HepG2 (cell line): Measurements from ENCODE around the gene SLC6A6. TPM values are rescaled to one million over a fixed set of nuclear protein-coding genes. Genes with fewer than 3 reads are reported as not detected.
A peak's percentile ranks its signal among the peaks of the same experiment; 100 is the strongest.

Source experiments
- CCAR2 ChIP-seq: fragments of 200-400 bp; formaldehyde crosslinking; optimal IDR thresholded peaks from 2 replicates; pipeline ENCODE3; 2018; ENCODE audit warnings: low read depth, mild to moderate bottlenecking, low read length, moderate library complexity
- IKZF1 ChIP-seq: fragments of 450-650 bp; IDR thresholded peaks from 2 replicates; pipeline ENCODE4 v1.7.1; 2016
- JUNB ChIP-seq: sonication (generic); formaldehyde crosslinking; IDR thresholded peaks from 2 replicates; pipeline ENCODE4 v1.8.0; 2022; ENCODE audit warnings: missing genetic modification reagents, mild to moderate bottlenecking, borderline replicate concordance
- MYC ChIP-seq: sonication (generic); formaldehyde crosslinking; IDR thresholded peaks from 2 replicates; pipeline ENCODE4 v1.9.0; 2021; ENCODE audit warnings: missing genetic modification reagents, borderline replicate concordance
- POLR2AphosphoS5 ChIP-seq: IDR thresholded peaks from 2 replicates; pipeline ENCODE4 v1.6.1; 2012; ENCODE audit warnings: low read depth, low read length
- RNF2 ChIP-seq: fragments of 450-650 bp; conservative IDR thresholded peaks from 2 replicates; pipeline ENCODE4 v1.6.1; 2016; ENCODE audit warnings: low read depth
- SNAI1 ChIP-seq: sonication (generic); formaldehyde crosslinking; IDR thresholded peaks from 2 replicates; pipeline ENCODE4 v1.5.0; 2020; ENCODE audit warnings: mild to moderate bottlenecking, missing genetic modification reagents, borderline replicate concordance
- SNAPC2 ChIP-seq: sonication (generic); formaldehyde crosslinking; IDR thresholded peaks from 2 replicates; pipeline ENCODE4 v1.8.1; 2022; ENCODE audit warnings: mild to moderate bottlenecking, missing genetic modification reagents
- SOX5 ChIP-seq: IDR thresholded peaks from 2 replicates; pipeline ENCODE4 v1.6.1; 2016; ENCODE audit warnings: borderline replicate concordance
- ZC3H4 ChIP-seq: sonication (generic); formaldehyde crosslinking; IDR thresholded peaks from 2 replicates; pipeline ENCODE4 v1.4.0; 2020; ENCODE audit warnings: missing genetic modification reagents, borderline replicate concordance
- ZFP82 ChIP-seq: sonication (generic); formaldehyde crosslinking; IDR thresholded peaks from 2 replicates; pipeline ENCODE4 v1.5.1; 2020; ENCODE audit warnings: mild to moderate bottlenecking, missing genetic modification reagents, borderline replicate concordance
- ZNF124 ChIP-seq: sonication (generic); formaldehyde crosslinking; IDR thresholded peaks from 2 replicates; pipeline ENCODE4 v1.4.0; 2020; ENCODE audit warnings: missing genetic modification reagents
- ZNF296 ChIP-seq: sonication (generic); formaldehyde crosslinking; conservative IDR thresholded peaks from 2 replicates; pipeline ENCODE4 v1.5.0; 2020; ENCODE audit warnings: mild to moderate bottlenecking, missing genetic modification reagents
- ZNF335 ChIP-seq: sonication (generic); formaldehyde crosslinking; IDR thresholded peaks from 2 replicates; pipeline ENCODE4 v1.4.0; 2020; ENCODE audit warnings: missing genetic modification reagents
- ZNF510 ChIP-seq: sonication (generic); formaldehyde crosslinking; IDR thresholded peaks from 2 replicates; pipeline ENCODE4 v1.4.0; 2020; ENCODE audit warnings: low read depth, mild to moderate bottlenecking, missing genetic modification reagents
- ZNF550 ChIP-seq: sonication (generic); formaldehyde crosslinking; IDR thresholded peaks from 2 replicates; pipeline ENCODE4 v1.4.0; 2020; ENCODE audit warnings: mild to moderate bottlenecking, missing genetic modification reagents, borderline replicate concordance
- ZNF589 ChIP-seq: sonication (generic); formaldehyde crosslinking; conservative IDR thresholded peaks from 2 replicates; pipeline ENCODE4 v1.8.0; 2022; ENCODE audit warnings: mild to moderate bottlenecking, moderate library complexity, missing genetic modification reagents
- ZNF605 ChIP-seq: sonication (generic); formaldehyde crosslinking; IDR thresholded peaks from 2 replicates; pipeline ENCODE4 v1.8.0; 2022; ENCODE audit warnings: mild to moderate bottlenecking, missing genetic modification reagents
- ZNF678 ChIP-seq: sonication (generic); formaldehyde crosslinking; IDR thresholded peaks from 2 replicates; pipeline ENCODE4 v1.4.0; 2020; ENCODE audit warnings: mild to moderate bottlenecking, missing genetic modification reagents
- ZNF768 ChIP-seq: sonication (generic); formaldehyde crosslinking; IDR thresholded peaks from 2 replicates; pipeline ENCODE4 v1.4.0; 2020; ENCODE audit warnings: missing genetic modification reagents
- ZSCAN21 ChIP-seq: sonication (generic); formaldehyde crosslinking; IDR thresholded peaks from 2 replicates; pipeline ENCODE4 v1.8.0; 2022; ENCODE audit warnings: mild to moderate bottlenecking, missing genetic modification reagents, moderate library complexity, borderline replicate concordance
- ZSCAN30 ChIP-seq: sonication (generic); formaldehyde crosslinking; IDR thresholded peaks from 2 replicates; pipeline ENCODE4 v1.5.0; 2020; ENCODE audit warnings: mild to moderate bottlenecking, missing genetic modification reagents
- polyA plus RNA-seq, 8 experiments: library from polyadenylated mRNA; depleted of rRNA in 3 of 8; stranded (reverse) in 7 of 8; unstranded in 1 of 8; fragments of >200 nt; fragmentation: Illumina TruSeq in 4 of 8; extraction: Trizol in 4 of 8; gene quantifications; 2 replicates each; pipeline versions ENCODE4 v1.2.1 to v1.2.3, GENCODE V29; 2011 to 2016; ENCODE audit warnings: low read depth in 4 of 8, missing spikeins in 1 of 8, mixed read lengths in 1 of 8; ENCODE audit not compliant: insufficient read depth in 1 of 8
- total RNA-seq, 5 experiments: library from RNA; depleted of rRNA; stranded (reverse); fragments of >200 nt; fragmentation: Illumina TruSeq; extraction: Trizol; gene quantifications; 2 replicates each; pipeline ENCODE4 v1.2.3, GENCODE V29; 2016; ENCODE audit warnings: low read depth in 1 of 5
- TF ChIP-seq, protein P1 (sequence below): sonication (generic); formaldehyde crosslinking; IDR thresholded peaks from 2 replicates; pipeline ENCODE4 v1.8.0; 2023; ENCODE audit warnings: mild to moderate bottlenecking, missing genetic modification reagents
- TF ChIP-seq, protein P2 (sequence below): sonication (generic); formaldehyde crosslinking; IDR thresholded peaks from 2 replicates; pipeline ENCODE4 v1.9.0; 2022; ENCODE audit warnings: low read depth, missing genetic modification reagents
- TF ChIP-seq, protein P3 (sequence below): sonication (generic); formaldehyde crosslinking; IDR thresholded peaks from 2 replicates; pipeline ENCODE4 v1.5.0; 2020; ENCODE audit warnings: mild to moderate bottlenecking, missing genetic modification reagents

Gene SLC6A6
- total and polyA plus RNA-seq, 2 of the 13 experiments (the other 11 are each of a cell fraction or from before 2014, with no cell fraction given) = 14.1 to 20.7 TPM

DNA sequence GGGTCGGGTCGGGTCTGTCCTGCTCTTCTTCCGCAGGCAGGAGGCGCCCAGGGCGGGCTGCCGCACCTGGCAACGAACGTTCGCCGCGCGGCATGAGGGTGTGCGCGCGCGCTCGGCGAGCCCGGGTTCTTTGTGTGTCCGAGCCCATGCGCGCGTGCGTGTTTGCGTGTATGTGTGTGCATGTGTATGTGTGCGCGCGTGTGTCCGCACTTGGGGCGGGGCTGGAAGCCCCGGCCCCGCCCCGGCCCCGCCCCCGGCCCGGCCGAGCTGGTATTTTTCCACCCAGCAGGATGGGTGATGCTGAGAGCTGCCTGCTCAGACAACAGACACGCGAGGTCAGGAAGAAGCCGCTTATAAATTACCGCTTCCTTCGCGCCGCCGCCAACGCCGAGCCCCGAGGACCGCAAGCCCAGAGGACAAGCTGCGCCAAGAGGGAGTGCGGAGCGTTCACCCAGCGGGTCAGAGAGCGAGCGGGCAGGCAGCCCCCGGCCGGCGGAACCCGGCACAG, at the start of gene SLC6A6 (continued):
- TF ChIP-seq, protein P1, sequence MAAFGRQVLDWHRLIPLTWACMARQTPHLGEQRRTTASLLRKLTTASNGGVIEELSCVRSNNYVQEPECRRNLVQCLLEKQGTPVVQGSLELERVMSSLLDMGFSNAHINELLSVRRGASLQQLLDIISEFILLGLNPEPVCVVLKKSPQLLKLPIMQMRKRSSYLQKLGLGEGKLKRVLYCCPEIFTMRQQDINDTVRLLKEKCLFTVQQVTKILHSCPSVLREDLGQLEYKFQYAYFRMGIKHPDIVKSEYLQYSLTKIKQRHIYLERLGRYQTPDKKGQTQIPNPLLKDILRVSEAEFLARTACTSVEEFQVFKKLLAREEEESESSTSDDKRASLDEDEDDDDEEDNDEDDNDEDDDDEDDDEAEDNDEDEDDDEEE (CRISPR knock-in tag) = no peak
- TF ChIP-seq POLR2AphosphoS5 (peak; percentile 69), MYC (CRISPR knock-in tag) (peak; percentile 90), SNAPC2 (no peak), CCAR2 (no peak), ZNF768 (CRISPR knock-in tag) (no peak), ZSCAN21 (CRISPR knock-in tag) (peak; percentile 66; the same call in 1 of the 2 replicates), ZNF589 (no peak), ZNF124 (CRISPR knock-in tag) (no peak), SOX5 (peak; percentile 69; the same call in 1 of the 2 replicates), ZNF605 (peak; percentile 24; the same call in 1 of the 2 replicates), ZNF678 (CRISPR knock-in tag) (no peak), ZNF510 (CRISPR knock-in tag) (no peak), RNF2 (peak; percentile 96; the same call in 1 of the 2 replicates), ZNF296 (CRISPR knock-in tag) (no peak), ZNF335 (CRISPR knock-in tag) (no peak; the same call in 1 of the 2 replicates), ZFP82 (CRISPR knock-in tag) (no peak), ZC3H4 (no peak), ZSCAN30 (0 out of 2 replicates have a peak, but pooled peaks have one; percentile 65), IKZF1 (no peak), ZNF550 (CRISPR knock-in tag) (no peak), SNAI1 (CRISPR knock-in tag) (0 out of 2 replicates have a peak, but pooled peaks have one; percentile 43), JUNB (CRISPR knock-in tag) (no peak)
- TF ChIP-seq, protein P2, sequence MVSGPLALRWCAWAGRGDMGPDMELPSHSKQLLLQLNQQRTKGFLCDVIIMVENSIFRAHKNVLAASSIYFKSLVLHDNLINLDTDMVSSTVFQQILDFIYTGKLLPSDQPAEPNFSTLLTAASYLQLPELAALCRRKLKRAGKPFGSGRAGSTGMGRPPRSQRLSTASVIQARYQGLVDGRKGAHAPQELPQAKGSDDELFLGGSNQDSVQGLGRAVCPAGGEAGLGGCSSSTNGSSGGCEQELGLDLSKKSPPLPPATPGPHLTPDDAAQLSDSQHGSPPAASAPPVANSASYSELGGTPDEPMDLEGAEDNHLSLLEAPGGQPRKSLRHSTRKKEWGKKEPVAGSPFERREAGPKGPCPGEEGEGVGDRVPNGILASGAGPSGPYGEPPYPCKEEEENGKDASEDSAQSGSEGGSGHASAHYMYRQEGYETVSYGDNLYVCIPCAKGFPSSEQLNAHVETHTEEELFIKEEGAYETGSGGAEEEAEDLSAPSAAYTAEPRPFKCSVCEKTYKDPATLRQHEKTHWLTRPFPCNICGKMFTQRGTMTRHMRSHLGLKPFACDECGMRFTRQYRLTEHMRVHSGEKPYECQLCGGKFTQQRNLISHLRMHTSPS = no peak
- TF ChIP-seq, protein P3, sequence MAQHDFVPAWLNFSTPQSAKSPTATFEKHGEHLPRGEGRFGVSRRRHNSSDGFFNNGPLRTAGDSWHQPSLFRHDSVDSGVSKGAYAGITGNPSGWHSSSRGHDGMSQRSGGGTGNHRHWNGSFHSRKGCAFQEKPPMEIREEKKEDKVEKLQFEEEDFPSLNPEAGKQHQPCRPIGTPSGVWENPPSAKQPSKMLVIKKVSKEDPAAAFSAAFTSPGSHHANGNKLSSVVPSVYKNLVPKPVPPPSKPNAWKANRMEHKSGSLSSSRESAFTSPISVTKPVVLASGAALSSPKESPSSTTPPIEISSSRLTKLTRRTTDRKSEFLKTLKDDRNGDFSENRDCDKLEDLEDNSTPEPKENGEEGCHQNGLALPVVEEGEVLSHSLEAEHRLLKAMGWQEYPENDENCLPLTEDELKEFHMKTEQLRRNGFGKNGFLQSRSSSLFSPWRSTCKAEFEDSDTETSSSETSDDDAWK = no peak
